AG09309 (cell line): ENCODE data around the gene GNG12.

Experiments used
- DNase-seq: peaks from one replicate; pipeline ENCODE4 v3.0.0-alpha.2; 2010; ENCODE audit warnings: low read depth
- H3K4me3 ChIP-seq: 2 replicates; pipeline ENCODE4 v1.5.1; 2011; ENCODE audit warnings: mild to moderate bottlenecking, low read depth, low read length, moderate library complexity; ENCODE audit not compliant: control insufficient read depth
- CTCF ChIP-seq: IDR thresholded peaks from 2 replicates; pipeline ENCODE4 v1.5.1; 2011; ENCODE audit warnings: mild to moderate bottlenecking, low read depth, low read length, inconsistent platforms; ENCODE audit not compliant: insufficient read depth, control insufficient read depth; ENCODE audit errors: missing control alignments

Gene GNG12

GRCh38 chr1:67812226-67812625 is 21.0 kb downstream of the GNG12 start:
- no peak overlapping the region for H3K4me3 ChIP-seq
- DNase-seq: no peak
- TF ChIP-seq CTCF: no peak

DNA sequence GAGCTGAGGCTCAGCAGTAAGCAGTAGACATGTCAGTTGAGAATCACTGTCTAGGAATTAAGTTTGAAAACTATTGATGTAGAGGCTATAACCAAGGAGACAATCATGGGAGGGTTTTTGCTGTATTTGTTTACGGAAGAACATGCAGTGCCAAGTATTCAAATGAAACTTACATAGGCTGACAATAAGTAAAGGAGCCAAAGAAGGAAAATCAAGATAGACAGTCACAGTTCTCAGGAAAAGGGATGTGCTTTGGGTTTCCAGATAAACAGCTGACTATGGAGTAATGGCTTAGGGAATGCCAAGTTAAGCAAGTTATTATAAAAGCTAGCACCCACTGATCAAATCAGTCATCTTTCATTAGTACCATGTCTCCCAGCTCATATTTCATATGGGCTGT is 21.5 kb downstream of the GNG12 start:
- TF ChIP-seq CTCF: no peak
- H3K4me3 ChIP-seq: no peak overlapping the region
- no peak for DNase-seq

DNA sequence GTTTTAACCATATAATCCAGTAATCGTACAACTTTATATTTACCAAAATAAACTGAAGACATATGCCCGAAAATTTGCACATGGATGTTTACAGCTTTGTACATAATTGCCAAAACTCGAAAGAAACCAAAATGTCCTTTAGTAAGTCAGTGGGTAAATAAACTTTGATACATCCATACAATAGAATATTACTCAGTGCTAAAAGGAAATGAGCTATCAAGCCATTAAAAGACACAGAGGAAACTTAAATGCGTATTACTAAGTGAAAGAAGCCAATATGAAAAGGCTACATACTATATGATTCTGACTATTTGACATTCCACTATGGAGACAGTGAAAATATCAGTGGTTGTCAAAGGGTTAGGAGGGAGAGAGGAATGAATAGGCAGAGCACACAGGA is 23.4 kb downstream of the GNG12 start:
- H3K4me3 ChIP-seq: no peak overlapping the region
- no peak for TF ChIP-seq CTCF
- DNase-seq: no peak

DNA sequence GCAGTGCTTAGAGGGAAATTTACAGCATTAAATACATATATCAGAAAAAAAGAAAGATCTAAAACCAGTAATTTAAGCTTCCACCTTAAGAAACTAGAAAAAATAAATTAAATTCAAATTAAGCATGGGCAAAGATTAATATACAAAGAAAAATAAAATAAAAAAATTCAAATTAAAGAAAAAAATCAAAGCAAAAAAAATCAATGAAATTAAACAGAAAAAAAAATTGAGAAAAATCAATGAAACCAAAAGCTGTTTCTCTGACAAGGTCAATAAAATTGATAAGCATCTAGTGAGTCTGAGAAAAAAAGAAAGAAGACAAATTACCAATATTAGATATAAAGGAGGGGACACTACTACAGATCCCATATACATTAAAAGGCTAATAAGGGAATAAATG is 26.0 kb downstream of the GNG12 start:
- H3K4me3 ChIP-seq: no peak overlapping the region
- no peak for DNase-seq
- TF ChIP-seq CTCF: no peak

DNA sequence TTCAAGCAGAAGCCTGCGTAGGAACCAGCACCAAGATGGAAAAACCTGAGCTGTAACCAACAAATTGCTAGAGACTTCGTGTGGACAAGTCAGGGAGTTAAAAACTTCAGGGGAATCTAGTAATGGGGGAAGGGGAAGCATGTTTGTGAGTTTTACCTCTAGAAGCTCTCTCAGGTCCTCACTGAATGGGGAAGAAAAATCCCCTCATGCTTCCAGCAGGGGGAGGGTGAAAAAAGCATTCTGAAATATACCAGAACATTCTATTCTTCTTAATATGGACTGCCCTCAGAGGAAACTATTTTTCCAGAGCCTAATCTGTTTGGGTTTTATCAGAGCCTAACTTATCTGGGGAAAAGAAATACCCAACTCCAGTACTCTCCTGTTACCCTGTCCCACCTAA is 28.6 kb downstream of the GNG12 start:
- peak; percentile 6 for TF ChIP-seq CTCF
- no peak for DNase-seq
- no peak overlapping the region for H3K4me3 ChIP-seq

- no peak for TF ChIP-seq CTCF
- no peak overlapping the region for H3K4me3 ChIP-seq
- peak; percentile 23 for DNase-seq
Observed at GRCh38 chr1:67803380-67804279, 29.6 kb downstream of the GNG12 start.
